IPS DF 6.9 (cell line): Measurements from ENCODE around the gene FAM78A.

Experiments used
- DNase-seq: peaks from one replicate; pipeline ENCODE4 v3.0.0-alpha.2; 2013; ENCODE audit warnings: low read depth, low spot score
- H3K27ac ChIP-seq: one replicate; pipeline ENCODE4 v1.5.1; 2013; ENCODE audit warnings: low read length, control low read depth
- H3K27me3 ChIP-seq: 2 replicates; pipeline ENCODE4 v1.6.1; 2013; ENCODE audit warnings: mild to moderate bottlenecking, low read length; ENCODE audit not compliant: control insufficient read depth, insufficient read depth
- H3K36me3 ChIP-seq: 2 replicates; pipeline ENCODE4 v1.6.1; 2013; ENCODE audit warnings: low read length; ENCODE audit not compliant: control insufficient read depth, insufficient read depth
- H3K4me1 ChIP-seq: 2 replicates; pipeline ENCODE4 v1.6.1; 2013; ENCODE audit warnings: low read length; ENCODE audit not compliant: control insufficient read depth, insufficient read depth
- H3K4me3 ChIP-seq: 2 replicates; pipeline ENCODE4 v1.5.1; 2013; ENCODE audit warnings: mild to moderate bottlenecking, low read length
- H3K9me3 ChIP-seq: 2 replicates; pipeline ENCODE4 v1.6.1; 2013; ENCODE audit warnings: low read length, inconsistent platforms; ENCODE audit not compliant: control insufficient read depth, insufficient read depth
- WGBS: extraction: QIAGEN DNeasy Blood & Tissue Kit; methylation state at CpG from one replicate; pipeline ENCODE4 v1.1.7; 2013; ENCODE audit warnings: mixed read lengths, missing lambda C conversion rate; ENCODE audit not compliant: insufficient read length, insufficient coverage; 5-methylcytosine and 5-hydroxymethylcytosine counted together

The FAM78A gene

GRCh38 chr9:131276094-131276888, at the start of gene FAM78A:
TSS of gene FAM78A (minus strand) at chr9:131276510. CDS start at chr9:131276179, 331 bp downstream.
- Histone ChIP-seq H3K27me3 (peaks cover 8% of the 10 kb centered on the region; the same call in 1 of the 2 replicates), H3K27ac (no peak within 1 kb of the TSS), H3K4me3 (peak within 1 kb of the TSS; percentile 52), H3K4me1 (peaks cover 3% of the 10 kb centered on the region; the same call in 1 of the 2 replicates), H3K9me3 (no peaks in the 10 kb centered on the region), H3K36me3 (no peaks in the 10 kb centered on the region; the same call in 1 of the 2 replicates)
- WGBS: no CpG with 5 or more reads among the region's 76 CpGs
- DNase-seq: no peak

- H3K27ac ChIP-seq: no peak overlapping the region
- WGBS: no CpG with 5 or more reads among the region's 21 CpGs
- H3K9me3 ChIP-seq: no peaks in the 10 kb centered on the region
- no peaks in the 10 kb centered on the region for H3K27me3 ChIP-seq
- H3K4me1 ChIP-seq: 0 out of 2 replicates have a peak, but pooled peaks cover 2% of the 10 kb centered on the region
- no peaks in the 10 kb centered on the region for H3K36me3 ChIP-seq
- H3K4me3 ChIP-seq: no peak overlapping the region
- no peak for DNase-seq
Measured at GRCh38 chr9:131324736-131325679, 48.7 kb upstream of the FAM78A start.

- Histone ChIP-seq H3K27me3 (no peaks in the 10 kb centered on the region), H3K4me1 (no peaks in the 10 kb centered on the region), H3K27ac (no peak overlapping the region), H3K36me3 (no peaks in the 10 kb centered on the region), H3K4me3 (no peak overlapping the region), H3K9me3 (no peaks in the 10 kb centered on the region)
- no peak for DNase-seq
- WGBS: no CpG with 5 or more reads among the region's 8 CpGs
Measured at GRCh38 chr9:131323629-131324028, 47.3 kb upstream of the FAM78A start.

- H3K4me1 ChIP-seq: no peaks in the 10 kb centered on the region
- no peak overlapping the region for H3K4me3 ChIP-seq
- H3K9me3 ChIP-seq: no peaks in the 10 kb centered on the region
- no peaks in the 10 kb centered on the region for H3K27me3 ChIP-seq
- H3K36me3 ChIP-seq: no peaks in the 10 kb centered on the region
- no CpG with 5 or more reads among the region's 19 CpGs for WGBS
- no peak overlapping the region for H3K27ac ChIP-seq
- no peak for DNase-seq
Measured at GRCh38 chr9:131320031-131320685, 43.8 kb upstream of the FAM78A start.

- no peaks in the 10 kb centered on the region for H3K27me3 ChIP-seq
- no peaks in the 10 kb centered on the region for H3K36me3 ChIP-seq
- DNase-seq: no peak
- H3K4me3 ChIP-seq: no peak overlapping the region
- no peak overlapping the region for H3K27ac ChIP-seq
- H3K4me1 ChIP-seq: no peaks in the 10 kb centered on the region
- no CpG with 5 or more reads among the region's 12 CpGs for WGBS
- no peaks in the 10 kb centered on the region for H3K9me3 ChIP-seq
Measured at GRCh38 chr9:131319486-131319885, 43.2 kb upstream of the FAM78A start.

- H3K4me3 ChIP-seq: no peak overlapping the region
- no peak for DNase-seq
- no CpG with 5 or more reads among the region's 23 CpGs for WGBS
- no peak overlapping the region for H3K27ac ChIP-seq
- H3K9me3 ChIP-seq: no peaks in the 10 kb centered on the region
- H3K4me1 ChIP-seq: no peaks in the 10 kb centered on the region
- no peaks in the 10 kb centered on the region for H3K27me3 ChIP-seq
- no peaks in the 10 kb centered on the region for H3K36me3 ChIP-seq
Measured at GRCh38 chr9:131318231-131319085, 42.1 kb upstream of the FAM78A start.

GRCh38 chr9:131312822-131313770, 36.8 kb upstream of the FAM78A start:
- H3K4me3 ChIP-seq: no peak overlapping the region
- H3K27me3 ChIP-seq: no peaks in the 10 kb centered on the region
- H3K4me1 ChIP-seq: 0 out of 2 replicates have a peak, but pooled peaks cover 2% of the 10 kb centered on the region
- H3K9me3 ChIP-seq: no peaks in the 10 kb centered on the region
- DNase-seq: no peak
- H3K27ac ChIP-seq: no peak overlapping the region
- no CpG with 5 or more reads among the region's 28 CpGs for WGBS
- no peaks in the 10 kb centered on the region for H3K36me3 ChIP-seq

GRCh38 chr9:131312246-131312645, 35.9 kb upstream of the FAM78A start:
- H3K4me3 ChIP-seq: no peak overlapping the region
- DNase-seq: no peak
- H3K9me3 ChIP-seq: no peaks in the 10 kb centered on the region
- no peaks in the 10 kb centered on the region for H3K27me3 ChIP-seq
- H3K4me1 ChIP-seq: 0 out of 2 replicates have a peak, but pooled peaks cover 2% of the 10 kb centered on the region
- H3K36me3 ChIP-seq: no peaks in the 10 kb centered on the region
- H3K27ac ChIP-seq: no peak overlapping the region
- WGBS: no CpG with 5 or more reads among the region's 9 CpGs
